Panc1 (cell line): ENCODE data around the gene PTGIS. TPM values are rescaled to one million over a fixed set of nuclear protein-coding genes. Genes with fewer than 3 reads are reported as not detected.

ENCODE experiments used
- ATAC-seq: fragments of 200-7000 bp; cut with Tn5 transposase; 2 replicates; pipeline ENCODE4 v1.9.1; 2020; ENCODE audit warnings: mild to moderate bottlenecking, moderate library complexity
- BruUV-seq: library from RNA; stranded (reverse); fragments of 400-500 nt; replicated peaks from 2 replicates; lab custom pipeline; 2021; lab: Mats Ljungman, UMichigan
- CTCF ChIA-PET: fragments of 300-600 bp; sonication (Branson Sonifier 250); formaldehyde crosslinking; loops from one replicate; lab custom pipeline; 2022; ENCODE audit warnings: antibody characterized with exemption; lab: Charles Lee
- POLR2A ChIA-PET: fragments of 300-600 bp; sonication (Branson Sonifier 250); formaldehyde crosslinking; loops from one replicate; lab custom pipeline; 2022; ENCODE audit warnings: antibody characterized with exemption; lab: Charles Lee
- DNase-seq: peaks from one replicate; pipeline ENCODE4 v3.0.0-alpha.2; 2010; ENCODE audit warnings: low read depth, low spot score
- H3K27ac ChIP-seq: 2 replicates; pipeline ENCODE4 v1.5.1; 2011; ENCODE audit warnings: mild to moderate bottlenecking, low read length, inconsistent platforms
- H3K27me3 ChIP-seq: fragments of 200-500 bp; sonication (Bioruptor generic); 2 replicates; pipeline ENCODE4 v1.6.0; 2014; ENCODE audit warnings: low read length, inconsistent platforms; ENCODE audit not compliant: control insufficient read depth, insufficient read depth
- H3K36me3 ChIP-seq: fragments of 200-500 bp; sonication (Bioruptor generic); 2 replicates; pipeline ENCODE4 v1.5.1; 2014; ENCODE audit warnings: inconsistent platforms, mild to moderate bottlenecking, low read length, moderate library complexity; ENCODE audit not compliant: control insufficient read depth, insufficient read depth
- H3K4me1 ChIP-seq: 2 replicates; pipeline ENCODE4 v1.5.1; 2011; ENCODE audit warnings: inconsistent platforms, mild to moderate bottlenecking, low read length, moderate library complexity; ENCODE audit not compliant: control insufficient read depth, insufficient read depth
- H3K4me3 ChIP-seq, 2 experiments: 2 replicates each; pipeline ENCODE4 v1.5.1; 2011 to 2012; ENCODE audit warnings: low read depth in 2 of 2, low read length in 2 of 2, mild to moderate bottlenecking in 2 of 2, inconsistent platforms in 1 of 2, moderate library complexity in 1 of 2
- H3K9me3 ChIP-seq: fragments of 200-500 bp; sonication (Bioruptor generic); 2 replicates; pipeline ENCODE4 v1.5.1; 2014; ENCODE audit warnings: low read depth, mild to moderate bottlenecking, inconsistent platforms, low read length, moderate library complexity; ENCODE audit not compliant: control insufficient read depth, insufficient read depth
- POLR2AphosphoS5 ChIP-seq: IDR thresholded peaks from 2 replicates; pipeline ENCODE4 v1.6.1; 2012; ENCODE audit warnings: mild to moderate bottlenecking, low read depth, low read length, moderate library complexity
- SIN3A ChIP-seq: IDR thresholded peaks from 2 replicates; pipeline ENCODE4 v1.6.1; 2012; ENCODE audit warnings: low read depth, mild to moderate bottlenecking, low read length, moderate library complexity, borderline replicate concordance; ENCODE audit not compliant: insufficient read depth
- TCF7L2 ChIP-seq: IDR thresholded peaks from 2 replicates; pipeline ENCODE4 v1.6.1; 2011; ENCODE audit warnings: mild to moderate bottlenecking, low read depth, low read length, inconsistent platforms
- in situ Hi-C: cut with HindIII; loops from 2 replicates; pipeline ENCODE4 v1.10.0; 2016; ENCODE audit warnings: low sequenced_read_pairs, low pct_unique_long_range_greater_than_20kb
- intact Hi-C: fragments of 100-400 bp; cut with micrococcal nuclease; formaldehyde crosslinking; loops from one replicate; pipeline ENCODE4 v1.10.0; 2022; ENCODE audit not compliant: unreplicated experiment
- total RNA-seq: library from RNA; stranded (reverse); gene quantifications from one replicate; pipeline ENCODE4 v1.2.1, GENCODE V29; 2021; ENCODE audit not compliant: unreplicated experiment
- TF ChIP-seq, protein P1 (sequence below): fragments of 450-650 bp; IDR thresholded peaks from 2 replicates; pipeline ENCODE4 v1.5.1; 2017; ENCODE audit warnings: mild to moderate bottlenecking
- TF ChIP-seq, protein P2 (sequence below), 2 experiments: IDR thresholded peaks; 2 replicates each; pipeline ENCODE4 v1.6.1; 2011 to 2012; ENCODE audit warnings: low read depth in 2 of 2, control low read depth in 1 of 2, low read length in 1 of 2, mild to moderate bottlenecking in 1 of 2, moderate library complexity in 1 of 2; ENCODE audit not compliant: insufficient read depth in 1 of 2

The PTGIS gene
- total RNA-seq, 1 experiment from 2014 or later = 4.4 TPM

DNA sequence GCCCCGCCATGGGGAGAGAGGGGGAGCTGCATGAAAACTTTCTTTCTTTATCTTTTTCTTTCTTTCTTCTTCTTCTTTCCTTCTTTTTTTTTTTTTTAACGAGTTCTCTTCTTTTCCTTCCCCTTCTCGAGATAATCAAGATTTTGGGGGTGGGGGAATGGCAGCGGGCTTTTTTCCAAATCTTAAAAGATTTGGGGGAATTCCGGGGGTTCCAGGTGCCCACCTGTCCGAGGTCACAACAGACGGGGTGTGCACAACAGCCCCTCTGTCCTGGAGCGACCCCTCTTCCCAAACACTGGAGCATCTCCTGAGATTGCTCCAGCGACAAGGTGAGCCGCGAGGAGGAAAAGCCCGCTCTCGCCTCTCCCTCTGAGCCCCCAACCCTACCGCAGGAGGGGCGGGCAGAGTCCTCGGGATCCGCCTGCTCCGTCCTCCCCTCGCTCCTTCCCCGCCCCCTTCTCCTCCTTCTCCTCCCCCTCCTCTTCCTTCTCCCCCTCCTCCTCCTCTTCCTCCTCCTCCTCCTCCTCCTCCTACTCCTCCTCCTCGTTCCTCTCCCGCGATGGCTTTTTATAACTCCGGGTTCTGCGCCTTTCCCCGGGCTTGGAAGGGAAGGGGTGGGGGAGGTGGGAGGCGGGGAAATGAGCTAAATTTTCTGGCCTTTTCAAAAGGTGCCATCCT is 84.8 kb downstream of the PTGIS start:
- Histone ChIP-seq H3K4me1 (peaks cover 15% of the 10 kb centered on the region; the same call in 1 of the 2 replicates), H3K27me3 (no peaks in the 10 kb centered on the region), H3K9me3 (no peaks in the 10 kb centered on the region), H3K36me3 (no peaks in the 10 kb centered on the region), H3K4me3 (peak overlapping the region; percentile 40 to 60), H3K27ac (0 out of 2 replicates have a peak overlapping the region, but pooled peaks have one; percentile 40)
- in situ Hi-C loops (no loop called here), intact Hi-C loops (loop anchor here (5.0 kb wide), 1 partner anchor 101 kb away; no protein-coding TSS in a partner anchor)
- ChIA-PET CTCF (interaction anchor here (0.7 to 2.5 kb wide), 6 partner anchors 51 to 149 kb away, joined by 3 to 30 read pairs (median 12); no protein-coding TSS in a partner anchor), POLR2A (interaction anchor here (0.7 kb wide), 1 partner anchor 103 kb away, joined by 5 read pairs; no protein-coding TSS in a partner anchor)
- DNase-seq = no peak
- ATAC-seq = no peak
- no TSS peak for BruUV-seq
- TF ChIP-seq, protein P1, sequence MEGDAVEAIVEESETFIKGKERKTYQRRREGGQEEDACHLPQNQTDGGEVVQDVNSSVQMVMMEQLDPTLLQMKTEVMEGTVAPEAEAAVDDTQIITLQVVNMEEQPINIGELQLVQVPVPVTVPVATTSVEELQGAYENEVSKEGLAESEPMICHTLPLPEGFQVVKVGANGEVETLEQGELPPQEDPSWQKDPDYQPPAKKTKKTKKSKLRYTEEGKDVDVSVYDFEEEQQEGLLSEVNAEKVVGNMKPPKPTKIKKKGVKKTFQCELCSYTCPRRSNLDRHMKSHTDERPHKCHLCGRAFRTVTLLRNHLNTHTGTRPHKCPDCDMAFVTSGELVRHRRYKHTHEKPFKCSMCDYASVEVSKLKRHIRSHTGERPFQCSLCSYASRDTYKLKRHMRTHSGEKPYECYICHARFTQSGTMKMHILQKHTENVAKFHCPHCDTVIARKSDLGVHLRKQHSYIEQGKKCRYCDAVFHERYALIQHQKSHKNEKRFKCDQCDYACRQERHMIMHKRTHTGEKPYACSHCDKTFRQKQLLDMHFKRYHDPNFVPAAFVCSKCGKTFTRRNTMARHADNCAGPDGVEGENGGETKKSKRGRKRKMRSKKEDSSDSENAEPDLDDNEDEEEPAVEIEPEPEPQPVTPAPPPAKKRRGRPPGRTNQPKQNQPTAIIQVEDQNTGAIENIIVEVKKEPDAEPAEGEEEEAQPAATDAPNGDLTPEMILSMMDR = no peak
- no peak for TF ChIP-seq TCF7L2
- no peak for TF ChIP-seq POLR2AphosphoS5
- TF ChIP-seq SIN3A = no peak
- TF ChIP-seq, protein P2, sequence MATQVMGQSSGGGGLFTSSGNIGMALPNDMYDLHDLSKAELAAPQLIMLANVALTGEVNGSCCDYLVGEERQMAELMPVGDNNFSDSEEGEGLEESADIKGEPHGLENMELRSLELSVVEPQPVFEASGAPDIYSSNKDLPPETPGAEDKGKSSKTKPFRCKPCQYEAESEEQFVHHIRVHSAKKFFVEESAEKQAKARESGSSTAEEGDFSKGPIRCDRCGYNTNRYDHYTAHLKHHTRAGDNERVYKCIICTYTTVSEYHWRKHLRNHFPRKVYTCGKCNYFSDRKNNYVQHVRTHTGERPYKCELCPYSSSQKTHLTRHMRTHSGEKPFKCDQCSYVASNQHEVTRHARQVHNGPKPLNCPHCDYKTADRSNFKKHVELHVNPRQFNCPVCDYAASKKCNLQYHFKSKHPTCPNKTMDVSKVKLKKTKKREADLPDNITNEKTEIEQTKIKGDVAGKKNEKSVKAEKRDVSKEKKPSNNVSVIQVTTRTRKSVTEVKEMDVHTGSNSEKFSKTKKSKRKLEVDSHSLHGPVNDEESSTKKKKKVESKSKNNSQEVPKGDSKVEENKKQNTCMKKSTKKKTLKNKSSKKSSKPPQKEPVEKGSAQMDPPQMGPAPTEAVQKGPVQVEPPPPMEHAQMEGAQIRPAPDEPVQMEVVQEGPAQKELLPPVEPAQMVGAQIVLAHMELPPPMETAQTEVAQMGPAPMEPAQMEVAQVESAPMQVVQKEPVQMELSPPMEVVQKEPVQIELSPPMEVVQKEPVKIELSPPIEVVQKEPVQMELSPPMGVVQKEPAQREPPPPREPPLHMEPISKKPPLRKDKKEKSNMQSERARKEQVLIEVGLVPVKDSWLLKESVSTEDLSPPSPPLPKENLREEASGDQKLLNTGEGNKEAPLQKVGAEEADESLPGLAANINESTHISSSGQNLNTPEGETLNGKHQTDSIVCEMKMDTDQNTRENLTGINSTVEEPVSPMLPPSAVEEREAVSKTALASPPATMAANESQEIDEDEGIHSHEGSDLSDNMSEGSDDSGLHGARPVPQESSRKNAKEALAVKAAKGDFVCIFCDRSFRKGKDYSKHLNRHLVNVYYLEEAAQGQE (IDR thresholded peaks at IDR 0.05; ENCODE audit: insufficient read depth in 1 of 2, low read depth in 2 of 2, low read length in 1 of 2) = no peak; a peak in 1 of 4 replicates

DNA sequence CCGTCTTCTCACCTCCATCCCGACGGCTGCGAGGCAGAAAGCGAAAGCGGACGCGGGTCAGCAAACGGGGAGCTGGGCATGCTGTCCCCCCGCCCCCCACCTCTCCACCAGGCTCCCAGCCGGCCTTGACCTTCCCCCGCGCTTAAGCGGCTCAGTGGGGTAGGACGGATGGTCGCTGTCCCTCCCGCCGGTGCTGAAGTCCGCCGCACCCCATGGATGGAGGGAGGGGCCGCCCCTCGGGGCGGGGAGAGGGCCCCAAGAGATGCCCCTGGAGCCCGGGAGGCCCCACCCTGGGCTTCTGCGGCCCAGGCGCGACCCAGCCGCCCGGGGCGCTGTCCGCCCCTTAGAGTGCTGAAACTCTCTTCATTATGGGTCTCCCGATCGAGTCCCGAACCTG is 85.3 kb downstream of the PTGIS start, which contains the start of gene KCNB1:
Gene KCNB1 (minus strand): TSS at position 48 of the 397 bp plus-strand sequence. CDS start 188 bp downstream, outside the sequence.
- BruUV-seq = no TSS peak
- in situ Hi-C loops = no loop called here
- POLR2A ChIA-PET = no interaction called here
- Histone ChIP-seq H3K27me3 (no peaks in the 10 kb centered on the region), H3K36me3 (no peaks in the 10 kb centered on the region), H3K27ac (0 out of 2 replicates have a peak within 1 kb of the TSS, but pooled peaks have one; percentile 40), H3K4me1 (peaks cover 15% of the 10 kb centered on the region; the same call in 1 of the 2 replicates), H3K9me3 (no peaks in the 10 kb centered on the region), H3K4me3 (peak within 1 kb of the TSS; percentile 40 to 60)
- ATAC-seq (no peak), DNase-seq (no peak)
- intact Hi-C loops = loop anchor here (5.0 kb wide), 1 partner anchor 100 kb away; no protein-coding TSS in a partner anchor
- TF ChIP-seq SIN3A = no peak
- TF ChIP-seq, protein P2 (IDR thresholded peaks at IDR 0.05; ENCODE audit: insufficient read depth in 1 of 2, low read depth in 2 of 2, low read length in 1 of 2) = peak; percentile 96 to 97
- CTCF ChIA-PET = no interaction called here
